H9 (cell line): ENCODE results near the gene SLC38A3. TPM values are rescaled to one million over a fixed set of nuclear protein-coding genes. Genes with fewer than 3 reads are reported as not detected.

Experiments
- DNase-seq: peaks from one replicate; pipeline ENCODE4 v3.0.0-alpha.2; 2017
- H2AFZ ChIP-seq: one replicate; pipeline ENCODE4 v1.6.1; 2013; ENCODE audit warnings: mild to moderate bottlenecking, low read length, control low read depth, moderate library complexity
- H2AK5ac ChIP-seq: 2 replicates; pipeline ENCODE4 v1.6.1; 2013; ENCODE audit warnings: low read length, control low read depth, mixed read lengths; ENCODE audit not compliant: insufficient read length
- H2BK120ac ChIP-seq: one replicate; pipeline ENCODE4 v1.6.1; 2013; ENCODE audit warnings: low read depth, mild to moderate bottlenecking, low read length, control low read depth, inconsistent platforms; ENCODE audit not compliant: poor library complexity, severe bottlenecking
- H2BK12ac ChIP-seq: 2 replicates; pipeline ENCODE4 v1.6.1; 2013; ENCODE audit warnings: low read length, control low read depth, mixed read lengths, low read depth; ENCODE audit not compliant: insufficient read length
- H2BK15ac ChIP-seq: 2 replicates; pipeline ENCODE4 v1.6.1; 2013; ENCODE audit warnings: low read depth, low read length, control low read depth
- H2BK20ac ChIP-seq: one replicate; pipeline ENCODE4 v1.6.1; 2013; ENCODE audit warnings: low read depth, mild to moderate bottlenecking, low read length, control low read depth, inconsistent platforms; ENCODE audit not compliant: poor library complexity, severe bottlenecking
- H2BK5ac ChIP-seq: 2 replicates; pipeline ENCODE4 v1.6.1; 2013; ENCODE audit warnings: low read length, control low read depth, mixed read lengths; ENCODE audit not compliant: insufficient read length
- H3K14ac ChIP-seq: 2 replicates; pipeline ENCODE4 v1.6.1; 2013; ENCODE audit warnings: low read length, control low read depth; ENCODE audit not compliant: insufficient read depth
- H3K18ac ChIP-seq: 2 replicates; pipeline ENCODE4 v1.6.1; 2013; ENCODE audit warnings: low read depth, mild to moderate bottlenecking, mixed read lengths, low read length, control low read depth; ENCODE audit not compliant: insufficient read length
- H3K23ac ChIP-seq: 2 replicates; pipeline ENCODE4 v1.6.1; 2013; ENCODE audit warnings: low read length, control low read depth, mixed read lengths, low read depth; ENCODE audit not compliant: insufficient read length
- H3K23me2 ChIP-seq: 2 replicates; pipeline ENCODE4 v1.6.1; 2013; ENCODE audit warnings: low read depth, mild to moderate bottlenecking, mixed read lengths, low read length, control low read depth; ENCODE audit not compliant: insufficient read length, poor library complexity, severe bottlenecking
- H3K27ac ChIP-seq: 2 replicates; pipeline ENCODE4 v1.5.1; 2013; ENCODE audit warnings: low read length, control low read depth, mixed read lengths, low read depth; ENCODE audit not compliant: insufficient read length
- H3K27me3 ChIP-seq: 2 replicates; pipeline ENCODE4 v1.6.1; 2013; ENCODE audit warnings: low read length, control low read depth, inconsistent platforms; ENCODE audit not compliant: insufficient read depth
- H3K4ac ChIP-seq: 2 replicates; pipeline ENCODE4 v1.6.1; 2013; ENCODE audit warnings: low read depth, mild to moderate bottlenecking, control low read depth, inconsistent platforms, low read length, moderate library complexity
- H3K4me1 ChIP-seq: 2 replicates; pipeline ENCODE4 v1.6.1; 2013; ENCODE audit warnings: low read length, control low read depth, inconsistent platforms; ENCODE audit not compliant: insufficient read depth
- H3K4me2 ChIP-seq: 2 replicates; pipeline ENCODE4 v1.6.1; 2013; ENCODE audit warnings: low read length, control low read depth, mixed read lengths; ENCODE audit not compliant: insufficient read length, insufficient read depth
- H3K56ac ChIP-seq: 2 replicates; pipeline ENCODE4 v1.6.1; 2013; ENCODE audit warnings: low read depth, mild to moderate bottlenecking, mixed read lengths, low read length, control low read depth; ENCODE audit not compliant: insufficient read length
- H3K79me1 ChIP-seq: 2 replicates; pipeline ENCODE4 v1.6.1; 2013; ENCODE audit warnings: low read depth, mild to moderate bottlenecking, moderate library complexity, low read length, control low read depth, inconsistent platforms; ENCODE audit not compliant: insufficient read depth, poor library complexity, severe bottlenecking
- H3K79me2 ChIP-seq: 2 replicates; pipeline ENCODE4 v1.6.1; 2013; ENCODE audit warnings: low read length, control low read depth, inconsistent platforms; ENCODE audit not compliant: insufficient read depth
- H3K9ac ChIP-seq: 2 replicates; pipeline ENCODE4 v1.6.1; 2013; ENCODE audit warnings: low read length, control low read depth, mixed read lengths; ENCODE audit not compliant: insufficient read length; ENCODE audit errors: extremely low read depth
- H3K9me3 ChIP-seq: one replicate; pipeline ENCODE4 v1.6.1; 2013; ENCODE audit warnings: low read depth, low read length, inconsistent platforms; ENCODE audit not compliant: control insufficient read depth
- H3T11ph ChIP-seq: one replicate; pipeline ENCODE4 v1.6.1; 2013; ENCODE audit warnings: mild to moderate bottlenecking, low read length, control low read depth, inconsistent platforms
- H4K20me1 ChIP-seq: one replicate; pipeline ENCODE4 v1.6.1; 2013; ENCODE audit not compliant: control insufficient read depth, insufficient read length, insufficient read depth
- H4K5ac ChIP-seq: 2 replicates; pipeline ENCODE4 v1.6.1; 2013; ENCODE audit warnings: low read depth, mild to moderate bottlenecking, mixed read lengths, low read length, control low read depth; ENCODE audit not compliant: insufficient read length
- H4K8ac ChIP-seq: replicated peaks from 2 replicates; pipeline ENCODE4 v1.6.1; 2013; ENCODE audit warnings: low read length, control low read depth, mixed read lengths, low read depth; ENCODE audit not compliant: insufficient read length
- H4K91ac ChIP-seq: 2 replicates; pipeline ENCODE4 v1.6.1; 2013; ENCODE audit warnings: low read depth, mild to moderate bottlenecking, moderate library complexity, mixed read lengths, low read length, control low read depth; ENCODE audit not compliant: insufficient read length
- H3K27ac Mint-ChIP-seq, 3 experiments: 2 replicates in 2 of 3; 3 replicates in 1 of 3; pipeline ENCODE4 v1.8.0; 2020 to 2021; ENCODE audit warnings: mixed read lengths in 3 of 3, mild to moderate bottlenecking in 1 of 3, moderate library complexity in 1 of 3
- H3K27me3 Mint-ChIP-seq: 2 replicates; pipeline ENCODE4 v1.8.0; 2021; ENCODE audit warnings: low read depth, mild to moderate bottlenecking, moderate library complexity, mixed read lengths
- H3K36me3 Mint-ChIP-seq, 3 experiments: 2 replicates in 2 of 3; 3 replicates in 1 of 3; pipeline ENCODE4 v1.8.0; 2020 to 2021; ENCODE audit warnings: low read depth in 3 of 3, mixed read lengths in 3 of 3; ENCODE audit not compliant: insufficient read depth in 1 of 3
- H3K4me1 Mint-ChIP-seq, 2 experiments: 2 replicates each; pipeline ENCODE4 v1.8.0; 2020; ENCODE audit warnings: mixed read lengths in 2 of 2
- H3K4me3 Mint-ChIP-seq, 2 experiments: 2 replicates in 1 of 2; 3 replicates in 1 of 2; pipeline ENCODE4 v1.8.0; 2020 to 2021; ENCODE audit warnings: mild to moderate bottlenecking in 2 of 2, mixed read lengths in 2 of 2, moderate library complexity in 1 of 2
- H3K9me3 Mint-ChIP-seq, 2 experiments: 2 replicates in 1 of 2; 3 replicates in 1 of 2; pipeline ENCODE4 v1.8.0; 2020; ENCODE audit warnings: mild to moderate bottlenecking in 2 of 2, mixed read lengths in 2 of 2, moderate library complexity in 1 of 2
- CTCF ChIP-seq: fragments of 200-600 bp; sonication (generic); conservative IDR thresholded peaks from 3 replicates; pipeline ENCODE4 v1.8.0; 2021; ENCODE audit warnings: antibody characterized with exemption, mild to moderate bottlenecking
- WGBS: extraction: QIAGEN DNeasy Blood & Tissue Kit; methylation state at CpG from one replicate; pipeline ENCODE4 v1.1.7; 2013; ENCODE audit warnings: missing lambda C conversion rate, low lambda C conversion rate, mixed read lengths; ENCODE audit not compliant: insufficient read length; ENCODE audit errors: extremely low coverage; 5-methylcytosine and 5-hydroxymethylcytosine counted together
- total RNA-seq: library from RNA; stranded (reverse); gene quantifications from 2 replicates; pipeline ENCODE4 v1.2.1, GENCODE V29; 2021

SLC38A3 gene
- total RNA-seq, 1 experiment from 2014 or later: 1.4 TPM

GRCh38 chr3:50183755-50184154 is 21.3 kb upstream of the SLC38A3 start:
- H3K56ac ChIP-seq: no peak overlapping the region
- no peak overlapping the region for H3K4me2 ChIP-seq
- H3K18ac ChIP-seq: no peak overlapping the region
- H3K27ac ChIP-seq: no peak overlapping the region
- no peaks in the 10 kb centered on the region for H3K79me1 ChIP-seq
- TF ChIP-seq CTCF: no peak
- H3T11ph ChIP-seq: no peak overlapping the region
- H4K20me1 ChIP-seq: no peaks in the 10 kb centered on the region
- H2BK120ac ChIP-seq: no peak overlapping the region
- H3K4me1 Mint-ChIP-seq: no peaks in the 10 kb centered on the region
- H3K27me3 ChIP-seq: no peaks in the 10 kb centered on the region
- H3K79me2 ChIP-seq: no peaks in the 10 kb centered on the region
- no peak overlapping the region for H3K23ac ChIP-seq
- H3K23me2 ChIP-seq: no peaks in the 10 kb centered on the region
- H3K9ac ChIP-seq: no peak overlapping the region
- no peak overlapping the region for H2AK5ac ChIP-seq
- H3K36me3 Mint-ChIP-seq: peaks cover 25 to 40% (median 36%) of the 10 kb centered on the region in 3 experiments
- H2BK15ac ChIP-seq: no peak overlapping the region
- no peak overlapping the region; a peak in 1 of 5 replicates for H3K4me3 Mint-ChIP-seq
- no peak overlapping the region for H2AFZ ChIP-seq
- no peaks in the 10 kb centered on the region for H3K4me1 ChIP-seq
- no peak for DNase-seq
- no peak overlapping the region for H4K8ac ChIP-seq
- H3K27me3 Mint-ChIP-seq: no peaks in the 10 kb centered on the region
- no peak overlapping the region for H2BK20ac ChIP-seq
- no peaks in the 10 kb centered on the region for H3K9me3 ChIP-seq
- H2BK5ac ChIP-seq: no peak overlapping the region
- H3K4ac ChIP-seq: no peak overlapping the region
- H4K5ac ChIP-seq: no peak overlapping the region
- H3K14ac ChIP-seq: no peak overlapping the region
- H2BK12ac ChIP-seq: no peak overlapping the region
- no peaks in the 10 kb centered on the region for H3K9me3 Mint-ChIP-seq
- H3K27ac Mint-ChIP-seq: peak overlapping the region; percentile 56 to 88 (median 59); a peak in 3 of 7 replicates
- H4K91ac ChIP-seq: no peak overlapping the region
- no CpG with 5 or more reads among the region's 6 CpGs for WGBS
